PC-3 (cell line): ENCODE results near the gene TOMM40L. TPM values are rescaled to one million over a fixed set of nuclear protein-coding genes. Genes with fewer than 3 reads are reported as not detected.

Source experiments
- ATAC-seq: fragments of 200-7000 bp; cut with Tn5 transposase; 2 replicates; pipeline ENCODE4 v1.9.1; 2020; ENCODE audit warnings: mild to moderate bottlenecking, moderate library complexity
- BruUV-seq: library from RNA; stranded (reverse); fragments of 400-500 nt; replicated peaks from 2 replicates; lab custom pipeline; 2021; lab: Mats Ljungman, UMichigan
- CTCF ChIA-PET: fragments of 300-600 bp; sonication (Branson Sonifier 250); formaldehyde crosslinking; loops from one replicate; lab custom pipeline; 2022; ENCODE audit warnings: antibody characterized with exemption; lab: Charles Lee
- POLR2A ChIA-PET: fragments of 300-600 bp; sonication (Branson Sonifier 250); formaldehyde crosslinking; loops from one replicate; lab custom pipeline; 2022; ENCODE audit warnings: antibody characterized with exemption; ENCODE audit not compliant: unreplicated experiment; lab: Charles Lee
- DNase-seq: peaks from one replicate; pipeline ENCODE4 v3.0.0-alpha.2; 2015
- H2AFZ ChIP-seq: fragments of 300-600 bp; sonication (generic); 2 replicates; pipeline ENCODE4 v1.6.0; 2016; ENCODE audit warnings: antibody characterized with exemption, low read length
- H3F3A ChIP-seq: fragments of 300-600 bp; sonication (generic); one replicate; pipeline ENCODE4 v1.6.0; 2017; ENCODE audit warnings: antibody characterized with exemption, low read length, control low read depth, mild to moderate bottlenecking; ENCODE audit not compliant: unreplicated experiment
- H3K27ac ChIP-seq: fragments of 300-600 bp; sonication (generic); 2 replicates; pipeline ENCODE4 v1.5.1; 2016; ENCODE audit warnings: mild to moderate bottlenecking, low read length
- H3K27me3 ChIP-seq: fragments of 300-600 bp; sonication (generic); 2 replicates; pipeline ENCODE4 v1.6.1; 2016; ENCODE audit warnings: low read length, mixed read lengths
- H3K36me3 ChIP-seq: fragments of 300-600 bp; sonication (generic); 2 replicates; pipeline ENCODE4 v1.6.1; 2016; ENCODE audit warnings: low read depth, mixed run types, low read length, mixed read lengths
- H3K4me1 ChIP-seq: fragments of 300-600 bp; sonication (generic); 2 replicates; pipeline ENCODE4 v1.5.1; 2016; ENCODE audit warnings: low read length; ENCODE audit not compliant: insufficient read depth
- H3K4me2 ChIP-seq: fragments of 300-600 bp; sonication (generic); 2 replicates; pipeline ENCODE4 v1.6.0; 2016; ENCODE audit warnings: low read length
- H3K4me3 ChIP-seq: fragments of 300-600 bp; sonication (generic); 2 replicates; pipeline ENCODE4 v1.5.1; 2016; ENCODE audit warnings: mild to moderate bottlenecking, low read length, mixed read lengths
- H3K79me2 ChIP-seq: fragments of 300-600 bp; sonication (generic); 2 replicates; pipeline ENCODE4 v1.6.1; 2017; ENCODE audit warnings: low read length, mixed read lengths
- H3K9ac ChIP-seq: fragments of 300-600 bp; sonication (generic); 2 replicates; pipeline ENCODE4 v1.6.0; 2016; ENCODE audit warnings: mild to moderate bottlenecking, low read length
- H3K9me2 ChIP-seq: fragments of 300-600 bp; sonication (generic); replicated peaks from 2 replicates; pipeline ENCODE4 v1.6.1; 2016; ENCODE audit warnings: mixed run types, low read length, mixed read lengths
- H3K9me3 ChIP-seq: fragments of 300-600 bp; sonication (generic); 2 replicates; pipeline ENCODE4 v1.6.1; 2016; ENCODE audit warnings: low read length, mixed read lengths
- H4K20me1 ChIP-seq: fragments of 300-600 bp; sonication (generic); 2 replicates; pipeline ENCODE4 v1.6.1; 2016; ENCODE audit warnings: low read length, mixed read lengths
- EZH2 ChIP-seq: fragments of 300-600 bp; sonication (generic); IDR thresholded peaks from one replicate; pipeline ENCODE4 v1.6.1; 2017; ENCODE audit warnings: antibody characterized with exemption, mild to moderate bottlenecking, low read length; ENCODE audit not compliant: unreplicated experiment
- EZH2phosphoT487 ChIP-seq: fragments of 300-600 bp; sonication (generic); IDR thresholded peaks from 2 replicates; pipeline ENCODE4 v1.6.1; 2018; ENCODE audit warnings: mild to moderate bottlenecking, antibody characterized with exemption, low read length, borderline replicate concordance
- intact Hi-C: fragments of 100-400 bp; cut with micrococcal nuclease; formaldehyde crosslinking; loops from 2 replicates; pipeline ENCODE4 v1.9.0; 2023
- total RNA-seq: library from RNA; depleted of rRNA; stranded (reverse); fragments of >200 nt; gene quantifications from 2 replicates; pipeline ENCODE4 v1.2.3, GENCODE V29; 2014
- TF ChIP-seq, protein P1 (sequence below): fragments of 300-600 bp; sonication (generic); conservative IDR thresholded peaks from 2 replicates; pipeline ENCODE4 v1.5.1; 2017; ENCODE audit warnings: antibody characterized with exemption, low read depth, mild to moderate bottlenecking, low read length

TOMM40L gene
- total RNA-seq, 1 experiment from 2014 or later, result 23.2 TPM

DNA sequence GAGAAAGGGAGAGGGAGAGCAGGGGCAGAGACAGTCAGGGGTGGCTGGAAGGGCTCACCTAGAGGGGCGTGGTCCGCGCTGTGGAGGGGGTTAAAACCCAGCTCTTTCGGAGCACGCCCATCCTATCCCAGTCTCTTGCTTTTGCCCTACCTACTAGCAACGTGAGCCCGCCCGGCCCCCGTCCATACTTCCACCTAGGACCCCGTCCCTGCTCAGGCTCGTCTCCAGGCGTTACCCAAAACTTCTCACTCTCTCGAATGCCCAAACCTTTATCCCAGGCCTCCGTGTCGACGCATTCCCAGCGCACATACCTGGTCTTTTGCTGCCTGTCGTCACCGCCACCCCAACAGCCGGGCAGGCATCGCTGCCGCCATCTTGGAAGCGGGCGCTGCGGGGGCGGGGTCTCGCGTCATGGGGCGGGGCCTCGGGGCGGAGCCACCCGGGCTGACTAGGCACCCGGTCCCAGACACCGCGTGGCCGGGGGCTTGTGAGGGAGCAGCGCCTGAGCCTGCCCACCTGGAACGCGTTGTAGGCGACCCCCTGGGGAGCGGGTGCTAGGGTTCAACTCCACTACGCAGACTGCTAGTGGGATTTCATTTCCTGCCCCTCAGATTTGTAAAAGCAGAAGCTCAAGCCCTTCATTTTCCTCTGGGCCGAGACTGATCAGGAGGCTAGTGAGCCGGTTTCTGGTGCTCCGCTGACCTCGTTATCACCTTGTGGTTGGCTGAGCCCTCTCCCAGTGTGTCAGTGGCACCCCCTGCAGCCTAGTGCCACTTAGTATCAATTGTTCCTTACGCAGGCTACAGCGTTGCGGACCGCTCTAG lies 48.5 kb upstream of the TOMM40L start, which contains the start of gene B4GALT3:
Gene B4GALT3 (minus strand): TSS at position 396 of the 824 bp plus-strand sequence. CDS start 1,447 bp downstream, outside the sequence.
- intact Hi-C loops, result no loop called here
- H3K4me1 ChIP-seq, result peaks cover 25% of the 10 kb centered on the region
- POLR2A ChIA-PET, result interaction anchor here (0.7 kb wide), 1 partner anchor 14 kb away, joined by 3 read pairs; no protein-coding TSS in a partner anchor
- peak within 1 kb of the TSS; percentile 27 for H3K27ac ChIP-seq
- H3K9me3 ChIP-seq, result no peaks in the 10 kb centered on the region
- peak within 1 kb of the TSS; percentile 94 for H3K4me2 ChIP-seq
- peak; percentile 86 for ATAC-seq
- TF ChIP-seq, protein P1, sequence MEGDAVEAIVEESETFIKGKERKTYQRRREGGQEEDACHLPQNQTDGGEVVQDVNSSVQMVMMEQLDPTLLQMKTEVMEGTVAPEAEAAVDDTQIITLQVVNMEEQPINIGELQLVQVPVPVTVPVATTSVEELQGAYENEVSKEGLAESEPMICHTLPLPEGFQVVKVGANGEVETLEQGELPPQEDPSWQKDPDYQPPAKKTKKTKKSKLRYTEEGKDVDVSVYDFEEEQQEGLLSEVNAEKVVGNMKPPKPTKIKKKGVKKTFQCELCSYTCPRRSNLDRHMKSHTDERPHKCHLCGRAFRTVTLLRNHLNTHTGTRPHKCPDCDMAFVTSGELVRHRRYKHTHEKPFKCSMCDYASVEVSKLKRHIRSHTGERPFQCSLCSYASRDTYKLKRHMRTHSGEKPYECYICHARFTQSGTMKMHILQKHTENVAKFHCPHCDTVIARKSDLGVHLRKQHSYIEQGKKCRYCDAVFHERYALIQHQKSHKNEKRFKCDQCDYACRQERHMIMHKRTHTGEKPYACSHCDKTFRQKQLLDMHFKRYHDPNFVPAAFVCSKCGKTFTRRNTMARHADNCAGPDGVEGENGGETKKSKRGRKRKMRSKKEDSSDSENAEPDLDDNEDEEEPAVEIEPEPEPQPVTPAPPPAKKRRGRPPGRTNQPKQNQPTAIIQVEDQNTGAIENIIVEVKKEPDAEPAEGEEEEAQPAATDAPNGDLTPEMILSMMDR, result no peak
- TF ChIP-seq EZH2phosphoT487 (no peak), EZH2 (no peak)
- CTCF ChIA-PET, result interaction anchor here (1.3 kb wide), 1 partner anchor 11 kb away, joined by 5 read pairs; the partner anchor contains the start of gene PPOX
- peaks cover 27% of the 10 kb centered on the region; the same call in 1 of the 2 replicates for H3K36me3 ChIP-seq
- no peaks in the 10 kb centered on the region for H4K20me1 ChIP-seq
- no peaks in the 10 kb centered on the region for H3K27me3 ChIP-seq
- H3K79me2 ChIP-seq, result peaks cover 19% of the 10 kb centered on the region
- H3F3A ChIP-seq, result no peaks in the 10 kb centered on the region
- DNase-seq, result peak; percentile 82
- H3K9me2 ChIP-seq, result no peaks in the 10 kb centered on the region
- H2AFZ ChIP-seq, result peak within 1 kb of the TSS; percentile 89
- H3K4me3 ChIP-seq, result peak within 1 kb of the TSS; percentile 87
- H3K9ac ChIP-seq, result peak within 1 kb of the TSS; percentile 80
- BruUV-seq, result TSS peak; percentile 95

- H2AFZ ChIP-seq, result peak overlapping the region; percentile 89
- H3K36me3 ChIP-seq, result peaks cover 22% of the 10 kb centered on the region; the same call in 1 of the 2 replicates
- H4K20me1 ChIP-seq, result no peaks in the 10 kb centered on the region
- H3K27me3 ChIP-seq, result no peaks in the 10 kb centered on the region
- no peak for ATAC-seq
- no peaks in the 10 kb centered on the region for H3K9me2 ChIP-seq
- TF ChIP-seq EZH2, result no peak
- no peak for TF ChIP-seq EZH2phosphoT487
- TF ChIP-seq, protein P1, result no peak
- no peaks in the 10 kb centered on the region for H3K9me3 ChIP-seq
- peak overlapping the region; percentile 80 for H3K9ac ChIP-seq
- H3K4me2 ChIP-seq, result peak overlapping the region; percentile 94
- no peak for DNase-seq
- ChIA-PET CTCF (no interaction called here), POLR2A (no interaction called here)
- intact Hi-C loops, result no loop called here
- BruUV-seq, result no TSS peak
- H3K79me2 ChIP-seq, result peaks cover 19% of the 10 kb centered on the region
- H3K4me1 ChIP-seq, result peaks cover 31% of the 10 kb centered on the region
- H3F3A ChIP-seq, result no peaks in the 10 kb centered on the region
- H3K27ac ChIP-seq, result peak overlapping the region; percentile 27
- H3K4me3 ChIP-seq, result peak overlapping the region; percentile 87
Measured at GRCh38 chr1:161177936-161178244, 48.0 kb upstream of the TOMM40L start.

DNA sequence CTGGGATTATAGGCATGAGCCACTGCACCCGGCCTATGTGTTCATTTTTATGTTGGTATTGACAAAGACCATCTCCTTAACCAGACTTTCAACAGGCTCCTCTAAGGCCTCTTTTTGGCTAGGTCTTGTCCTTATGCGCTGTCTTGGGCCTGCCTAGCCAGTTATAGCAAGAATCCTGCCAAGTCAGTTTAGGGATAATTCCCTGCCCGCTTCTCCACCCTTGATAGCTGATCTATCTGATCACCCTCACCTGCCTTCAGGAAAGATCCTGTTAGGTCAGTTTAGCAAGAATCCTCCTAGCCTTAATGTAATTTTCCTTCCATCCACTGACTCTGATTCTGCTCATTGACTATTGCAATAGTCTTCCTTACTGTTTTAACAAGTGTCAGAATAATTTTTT lies 46.2 kb upstream of the TOMM40L start:
- Histone ChIP-seq H3K27me3 (no peaks in the 10 kb centered on the region), H3K4me1 (peaks cover 33% of the 10 kb centered on the region), H3K79me2 (peaks cover 19% of the 10 kb centered on the region), H3K9me2 (no peaks in the 10 kb centered on the region), H3K4me2 (no peak overlapping the region), H2AFZ (no peak overlapping the region), H3K9me3 (no peaks in the 10 kb centered on the region), H3K36me3 (peaks cover 7% of the 10 kb centered on the region; the same call in 1 of the 2 replicates), H4K20me1 (no peaks in the 10 kb centered on the region), H3K27ac (no peak overlapping the region), H3F3A (no peaks in the 10 kb centered on the region), H3K9ac (no peak overlapping the region), H3K4me3 (no peak overlapping the region)
- CTCF ChIA-PET, result interaction anchor here (0.5 kb wide), 1 partner anchor 10 kb away, joined by 3 read pairs; no protein-coding TSS in a partner anchor
- POLR2A ChIA-PET, result no interaction called here
- ATAC-seq (no peak), DNase-seq (no peak)
- no TSS peak for BruUV-seq
- TF ChIP-seq, protein P1, result no peak
- no peak for TF ChIP-seq EZH2phosphoT487
- intact Hi-C loops, result loop anchor here (10.0 kb wide), 1 partner anchor 565 kb away; the partner anchor contains the start of gene DUSP12
